Adrenal gland (tissue), 5 donors: ENCODE data around the gene TESK1.
A peak's percentile ranks its signal among the peaks of the same experiment; 100 is the strongest.

ENCODE experiments used
- POLR2A ChIP-seq, 2 donors: fragments of 450-650 bp; IDR thresholded peaks; one replicate each; pipeline ENCODE4 v1.6.1; 2017; ENCODE audit warnings: antibody characterized with exemption in 2 of 2, mild to moderate bottlenecking in 2 of 2, moderate library complexity in 1 of 2
- TF ChIP-seq, protein P1 (sequence below), 6 experiments: fragments of 450-650 bp in 4 of 6; fragments of 200-600 bp in 2 of 6; sonication (generic) in 1 of 6; IDR thresholded peaks; 1 replicate in 5 of 6; 2 replicates in 1 of 6; pipeline versions ENCODE4 v1.5.1 to v1.8.0; 2016 to 2021; ENCODE audit warnings: antibody characterized with exemption in 6 of 6, mild to moderate bottlenecking in 2 of 6, moderate library complexity in 1 of 6
- donor health status: DM: no; HTN: no; CAD: no.

DNA sequence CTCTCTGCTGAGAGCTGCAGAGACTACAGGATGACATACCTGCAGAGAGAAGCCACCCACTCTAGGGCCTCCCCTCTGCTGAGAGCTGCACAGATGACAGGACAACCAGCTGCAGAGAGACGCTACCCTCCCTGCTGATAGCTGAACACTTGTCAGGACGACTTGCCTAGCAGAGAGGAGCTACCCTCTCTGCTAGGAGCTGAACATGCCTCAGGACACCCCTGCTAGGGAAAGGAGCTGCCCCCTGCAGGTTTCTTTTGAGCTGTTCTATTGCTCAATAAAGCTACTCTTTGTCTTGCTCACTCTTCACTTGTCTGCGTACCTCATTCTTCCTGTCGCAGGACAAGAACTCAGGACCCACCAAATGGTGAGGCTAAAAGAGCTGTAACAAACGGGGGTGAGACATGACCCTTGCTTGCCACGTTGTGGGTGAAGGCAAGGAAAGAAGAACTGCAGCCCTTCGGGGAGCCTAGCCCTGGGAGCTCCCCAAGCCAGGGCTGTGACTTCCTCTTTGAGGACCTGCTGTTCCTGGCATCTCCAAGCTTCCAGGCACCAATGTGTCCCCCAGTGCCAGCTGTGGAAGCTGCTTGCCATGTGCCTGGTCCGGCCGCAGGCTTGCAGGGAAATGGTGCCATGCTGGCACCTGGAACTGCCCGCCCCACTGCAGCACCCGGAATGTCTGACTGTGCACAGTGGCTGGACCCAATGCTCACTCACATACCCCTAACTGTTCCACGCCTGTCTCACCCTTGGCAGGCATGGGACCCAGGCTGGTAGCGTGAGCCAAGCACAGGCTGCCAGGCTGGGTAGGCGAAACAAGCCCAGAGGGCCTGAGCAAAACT is 5.1 kb upstream of the TESK1 start:
- TF ChIP-seq, protein P1, sequence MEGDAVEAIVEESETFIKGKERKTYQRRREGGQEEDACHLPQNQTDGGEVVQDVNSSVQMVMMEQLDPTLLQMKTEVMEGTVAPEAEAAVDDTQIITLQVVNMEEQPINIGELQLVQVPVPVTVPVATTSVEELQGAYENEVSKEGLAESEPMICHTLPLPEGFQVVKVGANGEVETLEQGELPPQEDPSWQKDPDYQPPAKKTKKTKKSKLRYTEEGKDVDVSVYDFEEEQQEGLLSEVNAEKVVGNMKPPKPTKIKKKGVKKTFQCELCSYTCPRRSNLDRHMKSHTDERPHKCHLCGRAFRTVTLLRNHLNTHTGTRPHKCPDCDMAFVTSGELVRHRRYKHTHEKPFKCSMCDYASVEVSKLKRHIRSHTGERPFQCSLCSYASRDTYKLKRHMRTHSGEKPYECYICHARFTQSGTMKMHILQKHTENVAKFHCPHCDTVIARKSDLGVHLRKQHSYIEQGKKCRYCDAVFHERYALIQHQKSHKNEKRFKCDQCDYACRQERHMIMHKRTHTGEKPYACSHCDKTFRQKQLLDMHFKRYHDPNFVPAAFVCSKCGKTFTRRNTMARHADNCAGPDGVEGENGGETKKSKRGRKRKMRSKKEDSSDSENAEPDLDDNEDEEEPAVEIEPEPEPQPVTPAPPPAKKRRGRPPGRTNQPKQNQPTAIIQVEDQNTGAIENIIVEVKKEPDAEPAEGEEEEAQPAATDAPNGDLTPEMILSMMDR (IDR thresholded peaks at IDR 0.05), result peak in 1 of 6 experiments; percentile 12
- no peak for TF ChIP-seq POLR2A (IDR thresholded peaks at IDR 0.05)
